HG02981 (cell line): ENCODE measurements around the gene EFNA3.

ENCODE experiments used
- ATAC-seq: cut with Tn5 transposase; IDR thresholded peaks from one replicate; pipeline ENCODE4 v1.9.1; 2021; ENCODE audit warnings: mild to moderate bottlenecking, moderate library complexity; ENCODE audit not compliant: unreplicated experiment

EFNA3 gene

GRCh38 chr1:155078469-155079209 is at the start of gene EFNA3:
EFNA3 (plus strand) TSS chr1:155078837; CDS start chr1:155078942, 105 bp downstream.
- ATAC-seq = no peak

GRCh38 chr1:155029513-155030242 is 49.0 kb upstream of the EFNA3 start:
- no peak for ATAC-seq

GRCh38 chr1:155030243-155030795 is 48.3 kb upstream of the EFNA3 start:
- no peak for ATAC-seq

- ATAC-seq = no peak
Observed at GRCh38 chr1:155030899-155031298, 47.7 kb upstream of the EFNA3 start.

GRCh38 chr1:155032886-155033285 is 45.8 kb upstream of the EFNA3 start:
- ATAC-seq = no peak

GRCh38 chr1:155033524-155033923 is 45.1 kb upstream of the EFNA3 start, which contains the start of the genes DCST1 and DCST2:
DCST1 (plus strand) TSS chr1:155033824; CDS start chr1:155034037, 213 bp downstream.
DCST2 (minus strand) TSS chr1:155033781; CDS start chr1:155033701, 80 bp downstream.
- no peak for ATAC-seq

GRCh38 chr1:155034318-155035208 is 44.1 kb upstream of the EFNA3 start:
- no peak for ATAC-seq

GRCh38 chr1:155035936-155036335 is 42.7 kb upstream of the EFNA3 start:
- ATAC-seq = no peak

- no peak for ATAC-seq
Observed at GRCh38 chr1:155037043-155037442, 41.6 kb upstream of the EFNA3 start.

GRCh38 chr1:155037851-155038441 is 40.7 kb upstream of the EFNA3 start:
- ATAC-seq = no peak

- no peak for ATAC-seq
Observed at GRCh38 chr1:155038602-155039307, 39.9 kb upstream of the EFNA3 start.

- ATAC-seq = no peak
Observed at GRCh38 chr1:155039308-155039669, 39.3 kb upstream of the EFNA3 start.

- no peak for ATAC-seq
Observed at GRCh38 chr1:155040358-155041093, 38.1 kb upstream of the EFNA3 start.

GRCh38 chr1:155042789-155043188 is 35.8 kb upstream of the EFNA3 start:
- ATAC-seq = no peak

GRCh38 chr1:155043301-155043702 is 35.3 kb upstream of the EFNA3 start:
- no peak for ATAC-seq

GRCh38 chr1:155043793-155044192 is 34.8 kb upstream of the EFNA3 start:
- ATAC-seq = no peak

GRCh38 chr1:155044365-155044764 is 34.3 kb upstream of the EFNA3 start:
- ATAC-seq = no peak

GRCh38 chr1:155044812-155045657 is 33.6 kb upstream of the EFNA3 start:
- ATAC-seq = no peak
